OCI-LY7 (cell line): ENCODE data around the gene PALLD. TPM values are rescaled to one million over a fixed set of nuclear protein-coding genes. Genes with fewer than 3 reads are reported as not detected.
"Not testable (repeated sequence)": the region's sequence is repeated elsewhere in the genome, so short reads cannot be mapped to it uniquely, and the experiment has no call there.

ENCODE experiments used
- BruUV-seq: library from RNA; stranded (reverse); fragments of 400-500 nt; replicated peaks from 2 replicates; lab custom pipeline; 2021; lab: Mats Ljungman, UMichigan
- CTCF ChIA-PET: fragments of 300-600 bp; sonication (Branson Sonifier 250); formaldehyde crosslinking; loops from one replicate; lab custom pipeline; 2022; ENCODE audit warnings: antibody characterized with exemption; ENCODE audit not compliant: unreplicated experiment; lab: Charles Lee
- POLR2A ChIA-PET: fragments of 300-600 bp; sonication (Branson Sonifier 250); formaldehyde crosslinking; loops from one replicate; lab custom pipeline; 2022; ENCODE audit warnings: antibody characterized with exemption; lab: Charles Lee
- DNase-seq: peaks from one replicate; pipeline ENCODE4 v3.0.0-alpha.2; 2015; ENCODE audit warnings: low spot score
- H2AFZ ChIP-seq: fragments of 200-600 bp; sonication (generic), shearing (Covaris generic); 2 replicates; pipeline ENCODE4 v1.6.1; 2014; ENCODE audit warnings: mild to moderate bottlenecking, antibody characterized with exemption, low read length, moderate library complexity
- H3K27ac ChIP-seq: fragments of 200-600 bp; sonication (generic); 2 replicates; pipeline ENCODE4 v1.5.1; 2014; ENCODE audit warnings: mixed run types, low read depth, mild to moderate bottlenecking, moderate library complexity, low read length, inconsistent platforms; ENCODE audit not compliant: poor library complexity, severe bottlenecking
- H3K36me3 ChIP-seq: fragments of 200-600 bp; sonication (generic); 2 replicates; pipeline ENCODE4 v1.6.1; 2014; ENCODE audit warnings: mild to moderate bottlenecking, antibody characterized with exemption, low read length, moderate library complexity, mixed read lengths; ENCODE audit not compliant: insufficient read depth
- H3K4me1 ChIP-seq: fragments of 200-600 bp; sonication (generic); 2 replicates; pipeline ENCODE4 v1.5.1; 2014; ENCODE audit warnings: mild to moderate bottlenecking, low read length; ENCODE audit not compliant: insufficient read depth, poor library complexity, severe bottlenecking
- H3K4me2 ChIP-seq: fragments of 200-600 bp; sonication (generic); 2 replicates; pipeline ENCODE4 v1.6.1; 2014; ENCODE audit warnings: mild to moderate bottlenecking, low read length
- H3K4me3 ChIP-seq: fragments of 200-600 bp; sonication (generic); 2 replicates; pipeline ENCODE4 v1.5.1; 2014; ENCODE audit warnings: mild to moderate bottlenecking, low read depth, low read length; ENCODE audit not compliant: poor library complexity, severe bottlenecking
- H3K79me2 ChIP-seq: fragments of 200-600 bp; sonication (generic); 2 replicates; pipeline ENCODE4 v1.6.1; 2016; ENCODE audit warnings: low read depth, mild to moderate bottlenecking, low read length, moderate library complexity, mixed read lengths; ENCODE audit not compliant: insufficient read depth
- H3K9me2 ChIP-seq: fragments of 200-600 bp; sonication (generic); 2 replicates; pipeline ENCODE4 v1.6.1; 2016; ENCODE audit warnings: mild to moderate bottlenecking, low read length, mixed read lengths; ENCODE audit not compliant: insufficient read depth
- H3K9me3 ChIP-seq: fragments of 200-600 bp; sonication (generic); 2 replicates; pipeline ENCODE4 v1.6.1; 2014; ENCODE audit warnings: mild to moderate bottlenecking, mixed run types, low read length, mixed read lengths
- H4K20me1 ChIP-seq: fragments of 200-600 bp; sonication (generic); 2 replicates; pipeline ENCODE4 v1.6.1; 2014; ENCODE audit warnings: mild to moderate bottlenecking, antibody characterized with exemption, low read length, moderate library complexity, mixed read lengths; ENCODE audit not compliant: insufficient read depth
- EZH2phosphoT487 ChIP-seq: fragments of 200-600 bp; sonication (generic); IDR thresholded peaks from 2 replicates; pipeline ENCODE4 v1.6.1; 2018; ENCODE audit warnings: low read depth, borderline replicate concordance, mild to moderate bottlenecking, mixed run types, antibody characterized with exemption, low read length, moderate library complexity, mixed read lengths
- intact Hi-C: fragments of 100-400 bp; cut with micrococcal nuclease; formaldehyde crosslinking; loops from one replicate; pipeline ENCODE4 v1.10.0; 2022; ENCODE audit not compliant: unreplicated experiment
- total RNA-seq, 2 experiments: library from RNA; depleted of rRNA in 1 of 2; stranded (reverse); fragments of >200 nt in 1 of 2; shearing (Covaris generic) in 1 of 2; gene quantifications; 2 replicates each; pipeline ENCODE4 v1.2.3, GENCODE V29; 2014 to 2022
- TF ChIP-seq, protein P1 (sequence below): fragments of 200-600 bp; sonication (generic); conservative IDR thresholded peaks from 2 replicates; pipeline ENCODE4 v1.5.1; 2014; ENCODE audit warnings: mild to moderate bottlenecking, antibody characterized with exemption, low read length, moderate library complexity, mixed read lengths

PALLD gene
- total RNA-seq, 2 experiments from 2014 or later, result 0.73 to 2.8 TPM

DNA sequence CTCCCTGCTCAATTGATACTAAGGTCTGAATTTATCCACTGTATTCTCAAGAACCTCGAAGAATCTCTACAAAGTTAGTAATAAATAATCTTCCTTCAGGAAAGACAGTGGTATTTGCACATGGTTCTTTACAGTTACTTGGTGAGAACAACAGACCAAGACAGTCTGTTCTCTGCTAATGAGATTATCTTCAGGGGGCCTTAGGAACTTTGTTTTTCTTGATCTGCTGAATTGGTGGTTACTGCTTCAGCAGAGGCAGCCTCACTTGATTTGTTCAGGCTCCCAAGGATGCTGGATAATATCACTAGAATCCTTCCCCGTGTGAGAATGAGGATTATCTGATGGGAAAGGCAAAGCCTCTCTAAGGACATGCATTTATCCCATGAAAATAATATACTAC is 448.4 kb downstream of the PALLD start:
- POLR2A ChIA-PET, result interaction anchor here (0.8 kb wide), 1 partner anchor 10 kb away, joined by 4 read pairs; no protein-coding TSS in a partner anchor

DNA sequence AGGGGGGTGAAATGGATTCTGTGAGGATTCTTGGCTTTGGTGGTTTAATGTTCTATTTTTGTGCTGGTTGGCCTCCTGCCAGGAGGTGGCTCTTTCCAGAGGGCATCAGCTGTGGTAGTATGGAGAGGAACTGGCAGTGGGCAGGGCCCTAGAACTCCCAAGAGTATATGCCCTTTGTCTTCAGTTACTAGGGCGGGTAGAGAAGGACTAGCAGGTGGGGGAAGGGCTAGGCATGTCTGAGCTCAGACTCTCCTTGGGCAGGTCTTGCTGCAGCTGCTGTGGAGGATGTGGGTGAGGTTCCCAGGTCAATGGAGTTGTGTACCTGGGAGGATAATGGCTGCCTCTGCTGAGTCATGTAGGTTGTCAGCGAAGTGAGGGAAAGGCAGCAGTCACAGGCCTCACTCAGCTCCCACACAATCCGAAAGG is 456.0 kb downstream of the PALLD start:
- H4K20me1 ChIP-seq, H3K79me2 ChIP-seq, H3K36me3 ChIP-seq, CTCF ChIA-PET, H3K4me3 ChIP-seq, H3K4me2 ChIP-seq, H3K9me3 ChIP-seq, BruUV-seq, POLR2A ChIA-PET, DNase-seq, H3K4me1 ChIP-seq, H2AFZ ChIP-seq, H3K27ac ChIP-seq, H3K9me2 ChIP-seq, intact Hi-C loops: not testable (repeated sequence)

More for the DNA sequence above, 448.4 kb downstream of the PALLD start:
- TF ChIP-seq, protein P1, sequence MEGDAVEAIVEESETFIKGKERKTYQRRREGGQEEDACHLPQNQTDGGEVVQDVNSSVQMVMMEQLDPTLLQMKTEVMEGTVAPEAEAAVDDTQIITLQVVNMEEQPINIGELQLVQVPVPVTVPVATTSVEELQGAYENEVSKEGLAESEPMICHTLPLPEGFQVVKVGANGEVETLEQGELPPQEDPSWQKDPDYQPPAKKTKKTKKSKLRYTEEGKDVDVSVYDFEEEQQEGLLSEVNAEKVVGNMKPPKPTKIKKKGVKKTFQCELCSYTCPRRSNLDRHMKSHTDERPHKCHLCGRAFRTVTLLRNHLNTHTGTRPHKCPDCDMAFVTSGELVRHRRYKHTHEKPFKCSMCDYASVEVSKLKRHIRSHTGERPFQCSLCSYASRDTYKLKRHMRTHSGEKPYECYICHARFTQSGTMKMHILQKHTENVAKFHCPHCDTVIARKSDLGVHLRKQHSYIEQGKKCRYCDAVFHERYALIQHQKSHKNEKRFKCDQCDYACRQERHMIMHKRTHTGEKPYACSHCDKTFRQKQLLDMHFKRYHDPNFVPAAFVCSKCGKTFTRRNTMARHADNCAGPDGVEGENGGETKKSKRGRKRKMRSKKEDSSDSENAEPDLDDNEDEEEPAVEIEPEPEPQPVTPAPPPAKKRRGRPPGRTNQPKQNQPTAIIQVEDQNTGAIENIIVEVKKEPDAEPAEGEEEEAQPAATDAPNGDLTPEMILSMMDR, result no peak
- no peak for TF ChIP-seq EZH2phosphoT487
- Histone ChIP-seq H3K4me3 (no peak overlapping the region), H4K20me1 (no peaks in the 10 kb centered on the region), H3K36me3 (no peaks in the 10 kb centered on the region), H3K9me3 (no peaks in the 10 kb centered on the region), H3K79me2 (no peaks in the 10 kb centered on the region), H3K27ac (no peak overlapping the region), H3K4me1 (no peaks in the 10 kb centered on the region), H2AFZ (no peak overlapping the region), H3K4me2 (no peak overlapping the region), H3K9me2 (no peaks in the 10 kb centered on the region)
- DNase-seq, result no peak
- intact Hi-C loops, result no loop called here
- no TSS peak for BruUV-seq
- CTCF ChIA-PET, result no interaction called here

DNA sequence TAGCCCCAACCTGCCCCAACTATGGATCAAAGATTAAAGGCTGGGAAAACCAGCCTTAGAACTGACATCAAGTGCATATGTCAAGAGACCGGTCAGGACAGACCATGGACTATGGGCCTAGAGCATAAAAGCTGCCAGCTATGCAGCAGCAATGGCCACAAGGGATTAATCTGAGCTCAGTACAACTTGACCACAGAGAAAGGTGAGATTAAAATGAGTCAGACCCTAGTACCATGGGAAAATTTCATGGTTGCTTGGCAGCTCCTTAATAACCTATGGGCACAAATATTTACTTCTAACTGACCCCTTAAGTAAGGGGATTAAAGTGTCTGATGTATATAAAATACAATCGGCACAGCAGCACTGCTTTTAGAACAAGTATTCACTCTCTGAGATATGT is 458.8 kb downstream of the PALLD start:
- ChIA-PET POLR2A (interaction anchor here (0.6 to 1.7 kb wide), 4 partner anchors 11 to 382 kb away, joined by 3 to 5 read pairs (median 4); no protein-coding TSS in a partner anchor), CTCF (no interaction called here)
- no peak overlapping the region for H2AFZ ChIP-seq
- H3K9me3 ChIP-seq, result no peaks in the 10 kb centered on the region
- no peaks in the 10 kb centered on the region for H4K20me1 ChIP-seq
- H3K79me2 ChIP-seq, result no peaks in the 10 kb centered on the region
- intact Hi-C loops, result loop anchor here (5.0 kb wide), 1 partner anchor 427 kb away; no protein-coding TSS in a partner anchor
- no peaks in the 10 kb centered on the region for H3K4me1 ChIP-seq
- TF ChIP-seq EZH2phosphoT487, result no peak
- TF ChIP-seq, protein P1, result no peak
- no peak for DNase-seq
- H3K4me2 ChIP-seq, result no peak overlapping the region
- no peaks in the 10 kb centered on the region for H3K36me3 ChIP-seq
- H3K27ac ChIP-seq, result no peak overlapping the region
- H3K4me3 ChIP-seq, result no peak overlapping the region
- no peaks in the 10 kb centered on the region for H3K9me2 ChIP-seq
- no TSS peak for BruUV-seq
